Panc1 (cell line): ENCODE data around the gene MYO3B. TPM values are rescaled to one million over a fixed set of nuclear protein-coding genes. Genes with fewer than 3 reads are reported as not detected.

Experiments
- ATAC-seq: fragments of 200-7000 bp; cut with Tn5 transposase; 2 replicates; pipeline ENCODE4 v1.9.1; 2020; ENCODE audit warnings: mild to moderate bottlenecking, moderate library complexity
- BruUV-seq: library from RNA; stranded (reverse); fragments of 400-500 nt; replicated peaks from 2 replicates; lab custom pipeline; 2021; lab: Mats Ljungman, UMichigan
- CTCF ChIA-PET: fragments of 300-600 bp; sonication (Branson Sonifier 250); formaldehyde crosslinking; loops from one replicate; lab custom pipeline; 2022; ENCODE audit warnings: antibody characterized with exemption; lab: Charles Lee
- POLR2A ChIA-PET: fragments of 300-600 bp; sonication (Branson Sonifier 250); formaldehyde crosslinking; loops from one replicate; lab custom pipeline; 2022; ENCODE audit warnings: antibody characterized with exemption; lab: Charles Lee
- DNase-seq: peaks from one replicate; pipeline ENCODE4 v3.0.0-alpha.2; 2010; ENCODE audit warnings: low read depth, low spot score
- H3K27ac ChIP-seq: 2 replicates; pipeline ENCODE4 v1.5.1; 2011; ENCODE audit warnings: mild to moderate bottlenecking, low read length, inconsistent platforms
- H3K27me3 ChIP-seq: fragments of 200-500 bp; sonication (Bioruptor generic); 2 replicates; pipeline ENCODE4 v1.6.0; 2014; ENCODE audit warnings: low read length, inconsistent platforms; ENCODE audit not compliant: control insufficient read depth, insufficient read depth
- H3K36me3 ChIP-seq: fragments of 200-500 bp; sonication (Bioruptor generic); 2 replicates; pipeline ENCODE4 v1.5.1; 2014; ENCODE audit warnings: inconsistent platforms, mild to moderate bottlenecking, low read length, moderate library complexity; ENCODE audit not compliant: control insufficient read depth, insufficient read depth
- H3K4me1 ChIP-seq: 2 replicates; pipeline ENCODE4 v1.5.1; 2011; ENCODE audit warnings: inconsistent platforms, mild to moderate bottlenecking, low read length, moderate library complexity; ENCODE audit not compliant: control insufficient read depth, insufficient read depth
- H3K4me3 ChIP-seq, 2 experiments: 2 replicates each; pipeline ENCODE4 v1.5.1; 2011 to 2012; ENCODE audit warnings: low read depth in 2 of 2, low read length in 2 of 2, mild to moderate bottlenecking in 2 of 2, inconsistent platforms in 1 of 2, moderate library complexity in 1 of 2
- H3K9me3 ChIP-seq: fragments of 200-500 bp; sonication (Bioruptor generic); 2 replicates; pipeline ENCODE4 v1.5.1; 2014; ENCODE audit warnings: low read depth, mild to moderate bottlenecking, inconsistent platforms, low read length, moderate library complexity; ENCODE audit not compliant: control insufficient read depth, insufficient read depth
- CTCF ChIP-seq: fragments of 450-650 bp; IDR thresholded peaks from 2 replicates; pipeline ENCODE4 v1.5.1; 2017; ENCODE audit warnings: mild to moderate bottlenecking
- POLR2AphosphoS5 ChIP-seq: IDR thresholded peaks from 2 replicates; pipeline ENCODE4 v1.6.1; 2012; ENCODE audit warnings: mild to moderate bottlenecking, low read depth, low read length, moderate library complexity
- SIN3A ChIP-seq: IDR thresholded peaks from 2 replicates; pipeline ENCODE4 v1.6.1; 2012; ENCODE audit warnings: low read depth, mild to moderate bottlenecking, low read length, moderate library complexity, borderline replicate concordance; ENCODE audit not compliant: insufficient read depth
- TCF7L2 ChIP-seq: IDR thresholded peaks from 2 replicates; pipeline ENCODE4 v1.6.1; 2011; ENCODE audit warnings: mild to moderate bottlenecking, low read depth, low read length, inconsistent platforms
- in situ Hi-C: cut with HindIII; loops from 2 replicates; pipeline ENCODE4 v1.10.0; 2016; ENCODE audit warnings: low sequenced_read_pairs, low pct_unique_long_range_greater_than_20kb
- intact Hi-C: fragments of 100-400 bp; cut with micrococcal nuclease; formaldehyde crosslinking; loops from one replicate; pipeline ENCODE4 v1.10.0; 2022; ENCODE audit not compliant: unreplicated experiment
- total RNA-seq: library from RNA; stranded (reverse); gene quantifications from one replicate; pipeline ENCODE4 v1.2.1, GENCODE V29; 2021; ENCODE audit not compliant: unreplicated experiment
- TF ChIP-seq, protein P1 (sequence below), 2 experiments: IDR thresholded peaks; 2 replicates each; pipeline ENCODE4 v1.6.1; 2011 to 2012; ENCODE audit warnings: low read depth in 2 of 2, control low read depth in 1 of 2, low read length in 1 of 2, mild to moderate bottlenecking in 1 of 2, moderate library complexity in 1 of 2; ENCODE audit not compliant: insufficient read depth in 1 of 2

Gene MYO3B
- total RNA-seq, 1 experiment from 2014 or later = 0.05 TPM

- BruUV-seq = no TSS peak
- POLR2A ChIA-PET = no interaction called here
- no peak for DNase-seq
- H3K27ac ChIP-seq = no peak overlapping the region
- no peaks in the 10 kb centered on the region for H3K36me3 ChIP-seq
- H3K4me3 ChIP-seq = no peak overlapping the region
- CTCF ChIA-PET = no interaction called here
- in situ Hi-C loops = no loop called here
- no peaks in the 10 kb centered on the region for H3K27me3 ChIP-seq
- H3K9me3 ChIP-seq = no peaks in the 10 kb centered on the region
- ATAC-seq = no peak
- TF ChIP-seq CTCF (no peak), SIN3A (no peak), POLR2AphosphoS5 (no peak), TCF7L2 (no peak)
- TF ChIP-seq, protein P1, sequence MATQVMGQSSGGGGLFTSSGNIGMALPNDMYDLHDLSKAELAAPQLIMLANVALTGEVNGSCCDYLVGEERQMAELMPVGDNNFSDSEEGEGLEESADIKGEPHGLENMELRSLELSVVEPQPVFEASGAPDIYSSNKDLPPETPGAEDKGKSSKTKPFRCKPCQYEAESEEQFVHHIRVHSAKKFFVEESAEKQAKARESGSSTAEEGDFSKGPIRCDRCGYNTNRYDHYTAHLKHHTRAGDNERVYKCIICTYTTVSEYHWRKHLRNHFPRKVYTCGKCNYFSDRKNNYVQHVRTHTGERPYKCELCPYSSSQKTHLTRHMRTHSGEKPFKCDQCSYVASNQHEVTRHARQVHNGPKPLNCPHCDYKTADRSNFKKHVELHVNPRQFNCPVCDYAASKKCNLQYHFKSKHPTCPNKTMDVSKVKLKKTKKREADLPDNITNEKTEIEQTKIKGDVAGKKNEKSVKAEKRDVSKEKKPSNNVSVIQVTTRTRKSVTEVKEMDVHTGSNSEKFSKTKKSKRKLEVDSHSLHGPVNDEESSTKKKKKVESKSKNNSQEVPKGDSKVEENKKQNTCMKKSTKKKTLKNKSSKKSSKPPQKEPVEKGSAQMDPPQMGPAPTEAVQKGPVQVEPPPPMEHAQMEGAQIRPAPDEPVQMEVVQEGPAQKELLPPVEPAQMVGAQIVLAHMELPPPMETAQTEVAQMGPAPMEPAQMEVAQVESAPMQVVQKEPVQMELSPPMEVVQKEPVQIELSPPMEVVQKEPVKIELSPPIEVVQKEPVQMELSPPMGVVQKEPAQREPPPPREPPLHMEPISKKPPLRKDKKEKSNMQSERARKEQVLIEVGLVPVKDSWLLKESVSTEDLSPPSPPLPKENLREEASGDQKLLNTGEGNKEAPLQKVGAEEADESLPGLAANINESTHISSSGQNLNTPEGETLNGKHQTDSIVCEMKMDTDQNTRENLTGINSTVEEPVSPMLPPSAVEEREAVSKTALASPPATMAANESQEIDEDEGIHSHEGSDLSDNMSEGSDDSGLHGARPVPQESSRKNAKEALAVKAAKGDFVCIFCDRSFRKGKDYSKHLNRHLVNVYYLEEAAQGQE (IDR thresholded peaks at IDR 0.05; ENCODE audit: insufficient read depth in 1 of 2, low read depth in 2 of 2, low read length in 1 of 2) = no peak
- intact Hi-C loops = no loop called here
- no peaks in the 10 kb centered on the region for H3K4me1 ChIP-seq
Measured at GRCh38 chr2:170475878-170476277, 297.9 kb downstream of the MYO3B start.

GRCh38 chr2:170477630-170478029, 299.7 kb downstream of the MYO3B start:
- in situ Hi-C loops = no loop called here
- DNase-seq (no peak), ATAC-seq (no peak)
- H3K36me3 ChIP-seq = no peaks in the 10 kb centered on the region
- H3K4me3 ChIP-seq = no peak overlapping the region
- H3K27me3 ChIP-seq = no peaks in the 10 kb centered on the region
- BruUV-seq = no TSS peak
- CTCF ChIA-PET = no interaction called here
- POLR2A ChIA-PET = no interaction called here
- TF ChIP-seq TCF7L2 (no peak), CTCF (no peak), SIN3A (no peak), POLR2AphosphoS5 (no peak)
- TF ChIP-seq, protein P1 (IDR thresholded peaks at IDR 0.05; ENCODE audit: insufficient read depth in 1 of 2, low read depth in 2 of 2, low read length in 1 of 2) = no peak
- no peak overlapping the region for H3K27ac ChIP-seq
- no peaks in the 10 kb centered on the region for H3K9me3 ChIP-seq
- H3K4me1 ChIP-seq = no peaks in the 10 kb centered on the region
- intact Hi-C loops = no loop called here
